PC-3 (cell line): ENCODE results near the gene WDR72. TPM values are rescaled to one million over a fixed set of nuclear protein-coding genes. Genes with fewer than 3 reads are reported as not detected.

Experiments used
- ATAC-seq: fragments of 200-7000 bp; cut with Tn5 transposase; 2 replicates; pipeline ENCODE4 v1.9.1; 2020; ENCODE audit warnings: mild to moderate bottlenecking, moderate library complexity
- BruUV-seq: library from RNA; stranded (reverse); fragments of 400-500 nt; replicated peaks from 2 replicates; lab custom pipeline; 2021; lab: Mats Ljungman, UMichigan
- CTCF ChIA-PET: fragments of 300-600 bp; sonication (Branson Sonifier 250); formaldehyde crosslinking; loops from one replicate; lab custom pipeline; 2022; ENCODE audit warnings: antibody characterized with exemption; lab: Charles Lee
- POLR2A ChIA-PET: fragments of 300-600 bp; sonication (Branson Sonifier 250); formaldehyde crosslinking; loops from one replicate; lab custom pipeline; 2022; ENCODE audit warnings: antibody characterized with exemption; ENCODE audit not compliant: unreplicated experiment; lab: Charles Lee
- DNase-seq: peaks from one replicate; pipeline ENCODE4 v3.0.0-alpha.2; 2015
- H2AFZ ChIP-seq: fragments of 300-600 bp; sonication (generic); 2 replicates; pipeline ENCODE4 v1.6.0; 2016; ENCODE audit warnings: antibody characterized with exemption, low read length
- H3F3A ChIP-seq: fragments of 300-600 bp; sonication (generic); one replicate; pipeline ENCODE4 v1.6.0; 2017; ENCODE audit warnings: antibody characterized with exemption, low read length, control low read depth, mild to moderate bottlenecking; ENCODE audit not compliant: unreplicated experiment
- H3K27ac ChIP-seq: fragments of 300-600 bp; sonication (generic); 2 replicates; pipeline ENCODE4 v1.5.1; 2016; ENCODE audit warnings: mild to moderate bottlenecking, low read length
- H3K27me3 ChIP-seq: fragments of 300-600 bp; sonication (generic); 2 replicates; pipeline ENCODE4 v1.6.1; 2016; ENCODE audit warnings: low read length, mixed read lengths
- H3K36me3 ChIP-seq: fragments of 300-600 bp; sonication (generic); 2 replicates; pipeline ENCODE4 v1.6.1; 2016; ENCODE audit warnings: low read depth, mixed run types, low read length, mixed read lengths
- H3K4me1 ChIP-seq: fragments of 300-600 bp; sonication (generic); 2 replicates; pipeline ENCODE4 v1.5.1; 2016; ENCODE audit warnings: low read length; ENCODE audit not compliant: insufficient read depth
- H3K4me2 ChIP-seq: fragments of 300-600 bp; sonication (generic); 2 replicates; pipeline ENCODE4 v1.6.0; 2016; ENCODE audit warnings: low read length
- H3K4me3 ChIP-seq: fragments of 300-600 bp; sonication (generic); 2 replicates; pipeline ENCODE4 v1.5.1; 2016; ENCODE audit warnings: mild to moderate bottlenecking, low read length, mixed read lengths
- H3K79me2 ChIP-seq: fragments of 300-600 bp; sonication (generic); 2 replicates; pipeline ENCODE4 v1.6.1; 2017; ENCODE audit warnings: low read length, mixed read lengths
- H3K9ac ChIP-seq: fragments of 300-600 bp; sonication (generic); 2 replicates; pipeline ENCODE4 v1.6.0; 2016; ENCODE audit warnings: mild to moderate bottlenecking, low read length
- H3K9me2 ChIP-seq: fragments of 300-600 bp; sonication (generic); replicated peaks from 2 replicates; pipeline ENCODE4 v1.6.1; 2016; ENCODE audit warnings: mixed run types, low read length, mixed read lengths
- H3K9me3 ChIP-seq: fragments of 300-600 bp; sonication (generic); 2 replicates; pipeline ENCODE4 v1.6.1; 2016; ENCODE audit warnings: low read length, mixed read lengths
- H4K20me1 ChIP-seq: fragments of 300-600 bp; sonication (generic); 2 replicates; pipeline ENCODE4 v1.6.1; 2016; ENCODE audit warnings: low read length, mixed read lengths
- CTCF ChIP-seq: fragments of 300-600 bp; sonication (generic); conservative IDR thresholded peaks from 2 replicates; pipeline ENCODE4 v1.5.1; 2017; ENCODE audit warnings: antibody characterized with exemption, low read depth, mild to moderate bottlenecking, low read length
- EZH2 ChIP-seq: fragments of 300-600 bp; sonication (generic); IDR thresholded peaks from one replicate; pipeline ENCODE4 v1.6.1; 2017; ENCODE audit warnings: antibody characterized with exemption, mild to moderate bottlenecking, low read length; ENCODE audit not compliant: unreplicated experiment
- EZH2phosphoT487 ChIP-seq: fragments of 300-600 bp; sonication (generic); IDR thresholded peaks from 2 replicates; pipeline ENCODE4 v1.6.1; 2018; ENCODE audit warnings: mild to moderate bottlenecking, antibody characterized with exemption, low read length, borderline replicate concordance
- intact Hi-C: fragments of 100-400 bp; cut with micrococcal nuclease; formaldehyde crosslinking; loops from 2 replicates; pipeline ENCODE4 v1.9.0; 2023
- total RNA-seq: library from RNA; depleted of rRNA; stranded (reverse); fragments of >200 nt; gene quantifications from 2 replicates; pipeline ENCODE4 v1.2.3, GENCODE V29; 2014

The WDR72 gene
- total RNA-seq, 1 experiment from 2014 or later = 5.9 TPM

- Histone ChIP-seq H3K9ac (no peak overlapping the region), H3K27me3 (peaks cover 17% of the 10 kb centered on the region), H3K36me3 (no peaks in the 10 kb centered on the region), H4K20me1 (no peaks in the 10 kb centered on the region), H3K9me2 (no peaks in the 10 kb centered on the region), H3K4me2 (no peak overlapping the region), H3K27ac (no peak overlapping the region), H3K9me3 (no peaks in the 10 kb centered on the region), H2AFZ (no peak overlapping the region), H3K4me1 (no peaks in the 10 kb centered on the region), H3K4me3 (no peak overlapping the region), H3K79me2 (no peaks in the 10 kb centered on the region), H3F3A (no peaks in the 10 kb centered on the region)
- BruUV-seq = no TSS peak
- DNase-seq = no peak
- intact Hi-C loops = no loop called here
- ATAC-seq = no peak
- TF ChIP-seq EZH2 = no peak
- TF ChIP-seq CTCF = no peak
- no peak for TF ChIP-seq EZH2phosphoT487
- ChIA-PET CTCF (no interaction called here), POLR2A (no interaction called here)
Observed at GRCh38 chr15:53675832-53676231, 83.6 kb downstream of the WDR72 start.

- TF ChIP-seq CTCF (no peak), EZH2phosphoT487 (no peak), EZH2 (no peak)
- Histone ChIP-seq H3K27ac (no peak overlapping the region), H3K4me2 (no peak overlapping the region), H3K4me1 (no peaks in the 10 kb centered on the region), H4K20me1 (no peaks in the 10 kb centered on the region), H3K27me3 (peaks cover 17% of the 10 kb centered on the region), H2AFZ (no peak overlapping the region), H3K9me3 (no peaks in the 10 kb centered on the region), H3K4me3 (no peak overlapping the region), H3K79me2 (no peaks in the 10 kb centered on the region), H3F3A (no peaks in the 10 kb centered on the region), H3K36me3 (no peaks in the 10 kb centered on the region), H3K9me2 (no peaks in the 10 kb centered on the region), H3K9ac (no peak overlapping the region)
- ATAC-seq (no peak), DNase-seq (no peak)
- ChIA-PET POLR2A (no interaction called here), CTCF (no interaction called here)
- no TSS peak for BruUV-seq
- intact Hi-C loops = no loop called here
Observed at GRCh38 chr15:53671545-53671944, 87.9 kb downstream of the WDR72 start.

- ChIA-PET CTCF (no interaction called here), POLR2A (no interaction called here)
- Histone ChIP-seq H2AFZ (no peak overlapping the region), H3K36me3 (no peaks in the 10 kb centered on the region), H3F3A (no peaks in the 10 kb centered on the region), H3K9me3 (no peaks in the 10 kb centered on the region), H3K27ac (no peak overlapping the region), H3K79me2 (no peaks in the 10 kb centered on the region), H3K9ac (no peak overlapping the region), H3K27me3 (peaks cover 17% of the 10 kb centered on the region), H4K20me1 (no peaks in the 10 kb centered on the region), H3K4me2 (no peak overlapping the region), H3K9me2 (no peaks in the 10 kb centered on the region), H3K4me3 (no peak overlapping the region), H3K4me1 (no peaks in the 10 kb centered on the region)
- intact Hi-C loops = no loop called here
- no peak for DNase-seq
- no peak for ATAC-seq
- TF ChIP-seq EZH2 = no peak
- no peak for TF ChIP-seq EZH2phosphoT487
- TF ChIP-seq CTCF = no peak
- no TSS peak for BruUV-seq
Observed at GRCh38 chr15:53670701-53671100, 88.8 kb downstream of the WDR72 start.
